GM21717 (cell line): ENCODE data around the gene TMEM190.

ENCODE experiments used
- ATAC-seq: cut with Tn5 transposase; IDR thresholded peaks from one replicate; pipeline ENCODE4 v1.9.1; 2021; ENCODE audit warnings: mild to moderate bottlenecking, moderate library complexity; ENCODE audit not compliant: unreplicated experiment

Gene TMEM190

GRCh38 chr19:55369653-55370304 lies 6.8 kb upstream of the TMEM190 start:
- no peak for ATAC-seq

- no peak for ATAC-seq
Measured at GRCh38 chr19:55370305-55370988, 6.2 kb upstream of the TMEM190 start, which contains the start of gene IL11. Gene IL11 (minus strand): TSS chr19:55370463. CDS start chr19:55370310, 153 bp downstream.

DNA sequence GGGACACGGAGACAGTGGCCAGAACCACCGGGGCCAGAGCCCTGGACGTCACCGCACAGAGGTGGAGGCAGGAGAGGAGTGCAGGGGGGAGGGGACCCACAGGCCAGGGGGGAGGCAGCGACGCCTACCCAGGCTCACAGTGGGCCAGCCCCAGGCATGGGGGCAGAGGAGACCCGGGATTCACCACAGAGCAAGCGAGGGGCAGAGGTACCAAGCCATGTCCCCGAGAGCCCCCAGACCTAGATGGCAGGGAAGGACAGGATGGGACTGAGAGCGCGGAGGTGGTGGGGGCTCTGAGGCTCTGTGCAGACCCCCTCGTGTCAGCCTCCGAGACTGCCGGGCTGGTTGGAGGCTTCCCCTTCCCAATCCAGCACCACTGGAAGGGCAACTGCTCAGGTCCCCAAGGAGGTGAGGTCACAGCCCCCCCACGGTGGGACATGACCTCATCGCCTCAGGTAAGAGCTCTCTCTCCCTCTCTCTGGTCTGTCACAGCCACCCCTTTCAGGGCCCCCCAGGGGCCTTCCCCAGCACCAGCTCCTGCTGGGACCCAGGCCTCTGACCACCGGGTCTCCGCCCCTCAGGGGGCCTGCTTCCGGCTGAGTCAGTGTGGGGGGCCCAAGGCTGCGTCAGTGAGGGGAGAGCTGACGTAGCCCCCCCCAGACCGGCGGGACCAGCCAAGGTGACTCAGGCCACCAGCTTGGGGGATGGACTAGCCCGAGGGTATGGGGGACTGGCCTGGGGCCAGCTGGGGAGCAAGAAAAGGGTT lies 4.1 kb upstream of the TMEM190 start:
- ATAC-seq = no peak

GRCh38 chr19:55373306-55373992 lies 3.2 kb upstream of the TMEM190 start:
- ATAC-seq = no peak

DNA sequence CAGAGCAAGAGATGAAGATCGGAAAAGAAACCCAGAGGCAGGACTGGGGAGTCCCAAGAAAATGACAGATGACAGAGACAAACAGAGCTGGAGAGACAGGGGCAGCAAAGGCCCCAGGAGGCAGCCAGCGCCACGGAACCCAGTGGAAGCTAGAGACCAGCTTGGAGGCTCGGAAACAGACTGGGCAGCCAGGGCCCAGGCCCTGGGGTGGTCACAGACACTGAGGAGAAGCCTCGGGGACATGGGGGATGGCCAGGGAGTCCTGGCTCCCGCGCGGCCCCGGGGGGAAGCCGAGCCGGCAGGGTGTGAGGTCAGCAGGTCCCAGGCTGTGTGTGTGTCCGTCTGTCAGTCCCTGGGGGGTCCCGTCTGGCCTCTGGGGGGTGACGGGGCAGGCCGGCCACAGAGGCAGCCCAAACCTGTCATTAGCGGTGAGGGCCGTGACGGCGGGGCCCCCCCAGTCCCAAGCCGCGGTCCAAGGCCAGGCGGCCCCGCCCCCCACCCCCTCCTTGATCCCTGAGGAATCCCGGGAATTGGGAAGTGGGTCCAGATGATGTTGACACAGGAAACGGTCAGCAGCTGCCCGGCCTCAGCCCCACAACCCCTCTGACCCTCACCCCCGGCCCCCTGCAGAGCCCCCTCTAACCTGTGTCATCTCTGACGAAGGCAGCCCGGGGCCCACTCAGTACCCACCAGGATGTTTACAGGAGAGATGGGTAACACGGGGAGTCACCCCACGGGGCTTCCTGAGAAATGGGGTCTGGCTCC lies 2.5 kb upstream of the TMEM190 start:
- no peak for ATAC-seq

GRCh38 chr19:55377356-55378131 lies 918 bp downstream of the TMEM190 start:
- ATAC-seq = no peak

GRCh38 chr19:55379174-55379573 lies 2.5 kb downstream of the TMEM190 start:
- ATAC-seq = no peak

GRCh38 chr19:55382013-55382412 lies 5.4 kb downstream of the TMEM190 start:
- no peak for ATAC-seq

GRCh38 chr19:55382522-55383054 lies 6.0 kb downstream of the TMEM190 start:
- no peak for ATAC-seq

GRCh38 chr19:55383279-55384130 lies 6.9 kb downstream of the TMEM190 start:
- no peak for ATAC-seq

DNA sequence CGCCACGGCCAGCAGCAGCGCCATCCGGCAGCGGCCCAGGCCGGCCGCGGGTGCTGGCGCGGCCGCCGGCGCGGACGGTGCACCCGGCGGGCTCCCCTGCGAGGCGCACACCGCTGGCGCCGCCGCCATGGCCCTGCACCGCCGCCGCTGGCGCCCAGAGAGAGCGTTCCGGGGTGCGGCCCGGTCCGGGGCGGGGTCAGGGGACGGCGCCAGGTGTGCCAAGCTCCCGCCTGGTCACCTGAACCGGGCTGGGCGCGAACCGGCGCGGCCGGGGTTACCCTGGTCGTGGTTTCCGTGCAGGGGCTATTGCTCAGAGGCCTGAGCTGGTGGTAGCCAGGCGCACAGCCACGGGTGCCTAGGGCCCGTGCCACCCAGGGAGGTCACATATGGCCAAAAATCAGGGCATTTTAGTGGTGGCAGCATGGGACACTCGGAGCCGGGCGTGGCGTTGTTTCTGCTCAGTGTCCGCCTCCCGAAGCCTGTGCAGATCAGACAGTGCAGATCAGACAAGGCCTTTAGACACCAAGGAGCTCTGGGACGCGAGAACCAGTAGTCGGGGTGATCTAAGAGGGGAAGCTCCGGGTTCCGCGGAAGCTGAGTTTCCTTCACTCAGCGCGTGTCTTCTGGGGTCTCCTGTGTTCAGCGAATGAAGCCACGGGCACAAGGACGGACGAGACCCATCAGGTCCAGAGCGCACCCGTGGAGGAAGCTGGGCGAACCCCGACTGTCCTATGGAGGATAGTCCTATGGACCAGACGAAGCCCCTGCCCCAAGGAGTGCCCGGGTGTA lies 7.7 kb downstream of the TMEM190 start, which contains the start of gene TMEM238:
Gene TMEM238 (minus strand): TSS at position 162 of the 789 bp plus-strand sequence. CDS start 33 bp downstream, at position 129.
- ATAC-seq = peak; percentile 4

DNA sequence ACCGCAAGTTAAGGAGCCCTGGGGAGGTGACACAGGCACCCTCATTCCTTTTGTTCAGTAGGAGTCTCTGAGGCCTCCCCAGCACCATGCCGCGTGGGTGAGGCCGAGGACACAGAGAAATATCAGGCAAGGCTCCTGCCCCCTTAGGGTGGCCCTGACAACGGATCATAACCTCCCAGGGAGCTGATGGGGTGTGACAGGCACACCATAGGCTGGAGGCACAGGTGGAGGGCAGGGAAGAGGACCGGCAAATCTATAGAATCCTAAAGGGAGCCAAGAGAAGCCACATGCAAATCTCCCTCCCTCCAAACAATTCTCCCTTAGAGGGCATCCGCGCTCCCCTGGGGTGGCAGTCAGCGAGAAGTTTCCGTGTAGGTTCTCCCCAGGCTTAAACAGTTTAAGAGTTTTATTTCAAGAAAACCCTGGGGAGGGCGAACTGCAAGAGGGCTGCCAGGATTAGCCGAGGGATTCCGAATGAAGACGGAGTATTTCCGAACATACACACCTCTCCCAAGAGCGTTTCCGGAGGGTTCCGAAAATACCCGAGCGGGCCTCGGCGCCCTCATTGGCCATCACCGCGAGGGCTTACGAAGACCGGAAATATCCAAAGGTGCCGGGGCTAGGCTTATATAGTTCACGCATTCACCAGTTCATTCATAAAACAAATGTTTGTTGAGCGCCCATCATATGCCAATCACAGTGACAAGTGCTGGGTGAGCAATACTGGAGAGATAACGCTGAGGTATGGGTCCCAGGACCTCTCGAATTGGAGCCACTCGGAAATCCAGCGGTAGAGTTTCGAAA lies 8.5 kb downstream of the TMEM190 start:
- ATAC-seq = peak; percentile 48

GRCh38 chr19:55385724-55386492 lies 9.3 kb downstream of the TMEM190 start, which contains the start of gene RPL28:
Gene RPL28 (plus strand): TSS chr19:55385932. CDS start chr19:55386358, 426 bp downstream.
- peak; percentile 39 for ATAC-seq

DNA sequence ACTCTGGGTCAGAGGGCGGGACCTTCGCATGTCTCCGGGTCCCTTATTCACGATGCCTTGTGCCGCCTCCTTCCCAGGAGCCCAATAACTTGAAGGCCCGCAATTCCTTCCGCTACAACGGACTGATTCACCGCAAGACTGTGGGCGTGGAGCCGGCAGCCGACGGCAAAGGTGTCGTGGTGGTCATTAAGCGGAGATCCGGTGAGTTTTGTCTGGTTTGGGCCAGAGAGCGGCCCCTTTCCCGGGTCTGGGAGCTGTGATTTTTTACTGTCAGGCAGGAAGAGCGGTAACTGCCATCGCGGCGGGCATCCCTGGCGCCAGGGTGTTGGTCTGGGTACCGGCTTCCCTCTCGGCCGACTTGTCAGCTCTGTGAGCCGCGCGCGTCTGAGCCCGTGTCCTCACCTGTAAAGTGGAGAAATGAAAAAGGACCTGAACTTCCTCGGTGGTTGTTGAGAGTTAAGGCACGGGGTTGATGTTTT lies 9.9 kb downstream of the TMEM190 start:
- no peak for ATAC-seq

GRCh38 chr19:55387736-55388497 lies 11.3 kb downstream of the TMEM190 start:
- no peak for ATAC-seq
